SK-N-MC (cell line): ENCODE results near the gene FOXJ1.

ENCODE experiments used
- EZH2 ChIP-seq: fragments of 200-600 bp; sonication (generic); IDR thresholded peaks from one replicate; pipeline ENCODE4 v1.6.1; 2017; ENCODE audit warnings: antibody characterized with exemption
- FOXP2 ChIP-seq: optimal IDR thresholded peaks from 2 replicates; pipeline ENCODE3; 2011; ENCODE audit warnings: mild to moderate bottlenecking, moderate library complexity; ENCODE audit not compliant: insufficient read depth; ENCODE audit errors: extremely low read length, control extremely low read depth
- POLR2AphosphoS5 ChIP-seq: IDR thresholded peaks from 2 replicates; pipeline ENCODE4 v1.6.1; 2012; ENCODE audit warnings: mild to moderate bottlenecking, low read depth, low read length, borderline replicate concordance

- TF ChIP-seq POLR2AphosphoS5 (no peak), EZH2 (no peak), FOXP2 (no peak)
These were observed 18.1 kb upstream of the FOXJ1 start for GRCh38 chr17:76159157-76159556.
